ENCODE measurements around the gene EVC.

The EVC gene

DNA sequence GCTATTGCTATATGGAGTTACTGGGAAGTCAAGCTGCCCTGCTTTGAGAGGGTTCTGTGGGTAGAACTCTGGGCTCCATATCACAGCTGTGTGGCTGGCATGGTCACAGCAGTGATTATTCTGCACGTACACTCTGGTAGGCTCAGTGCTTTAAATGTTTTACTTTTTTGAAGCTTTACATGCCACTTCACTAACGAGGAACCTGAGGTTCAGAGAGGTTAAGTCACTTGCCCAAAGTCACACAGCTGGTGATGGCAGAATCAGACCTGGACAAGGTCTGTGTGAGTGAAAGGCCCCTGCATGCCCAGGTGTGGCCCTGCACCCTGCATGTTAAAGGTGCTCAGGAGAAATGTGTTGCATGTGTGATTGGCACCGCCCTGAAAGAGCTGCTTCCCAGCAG lies 24.5 kb downstream of the EVC start:
- DNase-seq, result no peak

- DNase-seq, result no peak
Observed at GRCh38 chr4:5738061-5738460, 27.1 kb downstream of the EVC start.

DNA sequence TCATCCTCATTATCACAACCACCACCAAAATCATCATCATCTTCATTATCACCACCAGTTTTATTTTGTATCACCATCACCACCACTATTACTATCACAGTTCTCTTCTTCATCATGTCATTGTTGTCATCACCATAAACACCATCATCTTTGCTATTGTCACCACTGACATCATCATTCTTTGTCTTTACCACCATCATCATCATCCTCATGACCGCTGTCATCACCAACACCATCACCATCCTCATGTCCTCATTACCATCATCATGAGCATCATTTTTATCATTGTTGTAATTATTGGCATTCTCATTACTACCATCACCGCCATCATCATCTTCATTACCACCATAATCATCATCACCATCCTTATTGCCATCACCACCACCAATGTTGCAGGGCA lies 31.4 kb downstream of the EVC start:
- DNase-seq, result no peak

GRCh38 chr4:5742968-5743367 lies 32.0 kb downstream of the EVC start:
- no peak for DNase-seq

DNA sequence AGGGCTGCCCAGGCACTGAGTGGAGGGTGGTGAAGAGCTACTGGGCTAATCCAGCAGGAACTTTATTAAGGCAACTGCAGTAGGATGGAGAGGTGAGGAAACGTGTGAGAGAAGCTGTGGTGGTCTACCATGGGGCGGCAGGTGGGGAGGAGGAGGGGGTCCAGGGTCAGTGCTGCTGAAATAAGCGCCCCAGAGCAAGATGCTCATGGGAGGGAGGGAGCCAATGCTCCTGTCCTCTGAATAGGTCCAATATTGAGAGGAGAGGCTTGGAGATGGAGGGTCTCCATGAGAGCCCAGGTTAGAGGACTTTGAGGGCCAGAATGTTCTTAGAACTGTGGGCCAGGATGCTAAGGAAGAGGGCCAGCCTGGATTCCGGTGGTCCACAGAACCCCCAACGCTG lies 35.2 kb downstream of the EVC start:
- DNase-seq, result no peak

DNA sequence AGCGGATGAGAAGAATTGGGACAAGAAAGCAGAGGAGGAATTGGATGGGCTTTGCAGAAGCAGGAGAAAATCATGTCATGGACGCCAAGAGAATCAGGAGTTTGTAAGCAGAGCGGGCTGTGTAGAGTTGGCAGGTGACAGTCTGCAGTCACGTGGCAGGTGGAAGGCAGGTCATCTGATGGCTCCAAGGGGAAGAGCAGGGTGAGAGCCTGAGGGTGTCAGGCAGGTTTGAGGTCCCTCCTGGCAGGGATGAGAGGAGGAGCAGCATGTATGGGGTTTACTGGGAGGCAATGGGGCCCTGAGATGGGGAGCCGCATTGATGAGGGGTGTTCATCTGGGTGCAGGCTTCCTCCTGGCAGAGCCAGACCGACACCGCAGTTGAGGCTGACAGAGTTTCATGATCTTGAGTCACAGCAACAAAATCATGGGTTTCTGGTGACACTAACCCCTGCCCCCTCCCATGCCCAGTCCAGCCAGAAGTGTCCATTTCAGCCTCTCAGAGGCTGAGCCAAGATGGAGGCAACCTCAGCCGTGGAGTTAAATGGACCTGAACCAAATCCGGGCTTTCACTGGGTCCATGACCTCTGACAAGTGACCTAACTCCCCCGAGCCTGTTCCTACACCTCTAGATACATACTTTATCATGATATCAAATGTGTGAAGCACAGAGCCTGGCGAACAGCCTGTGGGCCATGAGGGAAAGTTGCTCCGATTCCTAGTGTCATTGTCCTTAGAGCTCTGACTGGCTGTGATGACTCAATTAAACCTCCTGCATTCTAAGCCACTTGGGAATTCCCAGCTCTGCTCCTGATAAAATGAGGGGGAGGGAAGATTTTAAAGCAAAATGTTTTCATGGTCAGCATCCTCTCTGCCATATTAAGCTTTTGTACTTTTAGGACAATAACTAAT lies 36.1 kb downstream of the EVC start:
- no peak for DNase-seq

GRCh38 chr4:5747738-5748375 lies 36.9 kb downstream of the EVC start:
- no peak for DNase-seq

DNA sequence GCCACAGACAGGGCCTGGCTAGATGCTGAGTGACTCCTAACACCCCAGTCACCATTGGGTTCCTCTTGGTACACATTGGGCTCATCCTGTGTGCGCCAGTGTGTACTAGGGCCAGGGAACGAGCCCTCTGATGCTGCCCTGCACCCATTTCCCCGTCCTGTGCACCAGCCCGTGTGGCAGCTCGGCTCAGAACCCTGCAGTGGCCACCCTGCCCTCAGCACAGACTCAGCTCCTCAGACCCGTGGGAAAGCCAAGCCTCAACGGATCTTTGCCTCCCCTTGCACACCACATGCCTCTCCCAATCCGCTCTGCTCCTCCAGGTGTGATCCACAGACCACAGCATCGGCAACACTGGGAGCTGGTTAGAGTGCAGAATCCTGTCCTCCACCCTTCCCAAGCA lies 38.6 kb downstream of the EVC start:
- DNase-seq, result no peak

DNA sequence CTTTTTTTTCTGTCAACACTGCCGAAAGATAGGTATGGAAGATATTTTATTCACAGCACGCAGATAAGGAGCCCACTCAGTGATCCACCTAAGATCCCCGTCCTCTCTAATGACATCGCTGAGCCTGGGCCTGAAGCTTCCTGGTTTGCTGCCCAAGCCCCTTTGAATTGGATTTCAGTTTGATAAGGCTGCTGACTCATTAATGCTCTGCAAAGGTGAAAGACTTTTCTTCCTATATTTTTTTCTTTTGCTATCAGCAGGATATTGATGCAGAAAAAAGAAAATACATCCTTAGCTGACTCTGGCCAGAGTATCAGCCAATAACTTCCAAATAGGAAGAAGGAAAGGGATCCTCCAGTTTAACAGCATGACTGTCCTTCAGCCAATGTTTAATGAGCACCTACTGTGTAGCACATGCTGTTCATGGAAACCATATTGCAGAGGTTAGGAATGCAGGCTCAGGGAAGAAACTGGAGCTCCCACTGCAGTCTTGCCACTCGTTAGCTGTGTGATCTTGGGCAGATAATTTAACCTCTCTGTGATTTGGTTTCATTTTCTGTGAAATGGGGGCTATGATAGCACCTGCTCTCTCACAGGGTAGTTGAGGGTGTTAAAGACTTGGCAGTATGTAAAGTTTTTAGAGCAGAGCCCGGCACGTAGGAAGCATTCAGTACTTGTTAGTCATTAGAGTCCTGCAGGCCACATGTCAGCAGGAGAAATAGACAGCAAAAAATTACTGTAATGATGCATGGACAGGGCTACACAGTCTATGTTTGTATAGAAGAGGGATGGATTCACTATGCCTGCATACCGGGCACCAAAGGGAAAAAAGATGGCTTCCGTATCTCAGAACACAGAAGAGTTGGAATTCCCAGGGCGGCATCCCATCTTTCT lies 39.3 kb downstream of the EVC start:
- DNase-seq, result no peak

GRCh38 chr4:5750946-5751665 lies 40.1 kb downstream of the EVC start:
- no peak for DNase-seq

DNA sequence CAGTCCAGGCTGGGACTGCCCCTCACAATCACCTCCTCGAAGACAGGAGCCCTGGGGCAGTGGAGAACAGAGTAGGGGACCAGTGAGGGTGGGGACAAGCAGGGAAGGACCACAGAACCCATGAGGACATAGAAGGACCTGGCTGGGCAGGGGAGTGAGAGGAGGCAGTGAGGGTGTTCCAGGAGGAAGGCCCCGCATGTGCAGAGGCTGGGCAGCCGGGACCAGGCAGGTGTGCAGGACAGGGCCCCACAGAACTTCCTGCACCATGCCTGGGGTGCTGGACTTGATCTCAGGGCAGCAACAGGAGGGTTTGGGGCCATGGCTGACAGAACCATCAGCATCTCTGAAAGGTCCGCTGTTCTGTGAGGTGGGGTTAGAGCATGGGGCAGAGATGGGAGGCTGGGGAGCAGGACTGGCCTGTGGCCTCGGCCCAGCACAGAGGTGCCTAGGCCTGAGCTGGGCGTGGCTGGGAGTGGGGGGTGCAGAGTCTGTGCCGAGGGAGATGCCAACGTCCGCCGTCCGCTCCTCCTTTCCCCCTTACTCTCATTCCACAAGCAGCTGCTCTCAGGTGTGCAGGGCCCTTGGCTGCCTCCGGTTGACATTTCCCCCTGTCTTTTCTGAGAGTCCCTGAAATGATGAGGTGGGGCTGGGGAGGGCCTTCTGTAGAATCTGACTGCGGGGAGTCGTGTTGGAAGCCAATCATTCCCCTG lies 40.8 kb downstream of the EVC start:
- DNase-seq, result no peak

DNA sequence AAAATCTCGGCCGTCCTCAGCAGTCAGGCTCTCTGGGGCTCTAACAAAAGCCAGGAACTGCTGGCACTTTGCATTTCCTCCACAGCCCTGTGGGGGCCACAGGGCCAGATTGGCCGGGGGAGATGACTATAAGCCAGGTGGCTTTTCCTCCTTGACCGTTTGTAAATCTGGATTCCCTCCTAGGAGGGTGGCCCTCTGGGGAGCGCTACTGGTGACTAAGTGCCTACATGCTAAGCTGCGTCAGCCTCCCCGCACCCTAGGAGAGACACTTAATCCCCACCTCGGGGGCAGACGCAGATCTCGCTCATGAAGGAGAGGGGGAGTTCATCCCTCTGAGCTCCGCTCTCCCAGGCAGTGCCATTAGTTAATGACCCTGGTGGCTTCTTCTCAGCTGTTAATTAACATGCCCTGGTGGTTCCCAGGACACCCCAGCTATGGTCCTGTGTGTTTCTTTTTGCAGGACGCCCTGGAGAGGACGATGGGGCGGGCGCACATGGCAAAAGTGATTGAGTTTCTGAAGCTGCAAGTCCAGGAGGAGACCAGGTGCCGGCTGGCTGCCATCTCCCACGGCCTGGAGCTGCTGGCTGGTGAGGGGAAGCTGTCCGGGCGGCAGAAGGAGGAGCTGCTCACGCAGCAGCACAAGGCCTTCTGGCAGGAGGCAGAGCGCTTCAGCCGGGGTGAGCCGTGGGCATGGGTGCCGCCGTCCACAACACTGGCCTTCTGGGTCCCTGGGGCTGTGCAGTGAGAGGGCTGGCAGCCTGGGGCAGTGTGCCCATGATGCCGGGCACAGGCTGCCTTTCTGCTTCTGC lies 41.6 kb downstream of the EVC start:
- no peak for DNase-seq

GRCh38 chr4:5753366-5753765 lies 42.4 kb downstream of the EVC start:
- no peak for DNase-seq

GRCh38 chr4:5753766-5754528 lies 42.9 kb downstream of the EVC start:
- no peak for DNase-seq

DNA sequence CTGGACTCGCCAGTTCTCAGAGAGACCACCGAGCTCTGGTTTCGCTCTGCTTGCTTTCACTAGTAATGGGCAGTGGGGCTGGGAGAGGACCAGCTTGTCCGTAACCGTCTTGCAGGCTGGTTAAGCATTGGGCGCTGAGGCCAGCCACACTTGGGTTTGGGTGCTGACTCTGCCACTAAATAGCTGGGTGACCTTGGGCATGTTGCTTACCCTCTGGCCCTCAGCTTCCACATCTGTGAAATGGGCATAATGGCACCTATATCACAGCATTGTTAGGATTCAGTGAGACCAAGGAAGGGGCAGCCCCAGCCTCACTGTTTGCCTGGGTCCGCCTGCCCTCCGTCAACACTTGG lies 43.5 kb downstream of the EVC start:
- no peak for DNase-seq

GRCh38 chr4:5755161-5755560 lies 44.2 kb downstream of the EVC start:
- DNase-seq, result no peak

GRCh38 chr4:5755679-5756078 lies 44.7 kb downstream of the EVC start:
- DNase-seq, result no peak

- no peak for DNase-seq
Observed at GRCh38 chr4:5756271-5756670, 45.3 kb downstream of the EVC start.

- no peak for DNase-seq
Observed at GRCh38 chr4:5757091-5757490, 46.1 kb downstream of the EVC start.

DNA sequence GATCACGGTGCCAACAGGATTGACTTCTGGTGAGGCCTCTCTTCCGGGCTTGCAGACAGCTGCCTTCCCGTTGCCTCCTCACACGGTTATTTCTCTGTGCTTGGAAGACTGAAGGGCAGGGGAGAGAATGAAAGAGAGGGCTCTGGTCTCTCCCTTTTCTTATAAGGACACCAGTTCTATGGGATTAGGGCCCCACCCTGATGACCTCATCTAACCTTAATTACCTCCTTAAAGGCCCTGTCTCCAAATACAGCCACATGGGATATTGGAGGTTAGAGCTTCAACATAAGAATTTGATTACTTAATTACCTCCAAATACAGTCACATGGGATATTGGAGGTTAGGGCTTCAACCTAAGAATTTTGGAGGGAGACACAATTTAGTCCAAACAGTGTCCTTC lies 46.5 kb downstream of the EVC start:
- no peak for DNase-seq

DNA sequence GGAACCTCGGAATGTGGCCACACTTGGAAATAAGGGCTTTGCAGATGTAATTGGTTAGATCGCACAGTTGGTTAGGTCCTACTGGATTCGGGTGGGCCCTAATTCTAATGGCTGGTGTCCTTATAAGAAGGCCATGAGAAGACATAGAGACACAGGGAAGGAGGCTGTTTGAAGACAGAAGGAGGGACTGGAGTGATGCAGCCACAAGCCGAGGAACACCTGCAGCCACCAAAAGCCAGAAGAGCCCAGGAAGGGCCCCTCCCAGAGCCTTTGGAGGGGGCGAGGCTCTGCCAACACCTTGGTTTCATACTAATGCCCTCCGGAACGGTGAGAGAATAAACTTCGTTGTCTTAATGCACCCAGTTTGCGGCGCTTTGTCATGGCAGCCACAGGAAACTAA lies 47.0 kb downstream of the EVC start:
- no peak for DNase-seq

All from CD4-positive, alpha-beta T cell treated with Interleukin-17A for 4 hours (primary cell).